ENCODE data around the gene CGB1. TPM values are rescaled to one million over a fixed set of nuclear protein-coding genes. Genes with fewer than 3 reads are reported as not detected.
"Not testable (repeated sequence)": the region's sequence is repeated elsewhere in the genome, so short reads cannot be mapped to it uniquely, and the experiment has no call there.

The CGB1 gene
- total and polyA plus RNA-seq, 8 donors, result not detected

- Histone ChIP-seq H3K4me1 (peaks cover 0 to 5% (median 0%) of the 10 kb centered on the region in 3 donors), H3K4me3 (peak overlapping the region; percentile 26 to 67 (median 44)), H3K9me3 (no peaks in the 10 kb centered on the region), H3K27ac (no peak overlapping the region), H3K27me3 (no peaks in the 10 kb centered on the region), H3K36me3 (no peaks in the 10 kb centered on the region)
- FAIRE-seq (no peak), ATAC-seq (peak; percentile 78 to 93 (median 88)), DNase-seq (peak; percentile 36 to 87 (median 61))
- intact Hi-C loops (cut with DNase I), result no loop called here
- 1% methylated on average over 61 to 63 of the region's 63 CpGs for WGBS, 2 donors
- TF ChIP-seq CTCF (IDR thresholded peaks at IDR 0.05), result no peak
Observed at GRCh38 chr19:49056101-49056901, 19.6 kb upstream of the CGB1 start.

- intact Hi-C loops (cut with DNase I); H3K4me1 ChIP-seq; FAIRE-seq; H3K27ac ChIP-seq; H3K4me3 ChIP-seq; H3K9me3 ChIP-seq; ATAC-seq; H3K36me3 ChIP-seq; DNase-seq; H3K27me3 ChIP-seq: not testable (repeated sequence)
- 64 to 65% methylated on average over 24 of the region's 24 CpGs for WGBS, 2 donors
Observed at GRCh38 chr19:49050376-49051033, 13.8 kb upstream of the CGB1 start.

GRCh38 chr19:49049834-49050233 lies 13.1 kb upstream of the CGB1 start:
- ATAC-seq; FAIRE-seq; H3K27me3 ChIP-seq; H3K9me3 ChIP-seq; H3K27ac ChIP-seq; intact Hi-C loops (cut with DNase I); H3K4me1 ChIP-seq; H3K36me3 ChIP-seq; H3K4me3 ChIP-seq; DNase-seq: not testable (repeated sequence)
- WGBS, 2 donors, result 67 to 74% methylated on average over 2 of the region's 4 CpGs

- H3K27me3 ChIP-seq; intact Hi-C loops (cut with DNase I): not testable (repeated sequence)
Observed at GRCh38 chr19:49049011-49049410, 12.3 kb upstream of the CGB1 start, which contains the start of gene CGB8. TSS of gene CGB8 (minus strand) at chr19:49049111. CDS start at chr19:49048739, 372 bp downstream.

GRCh38 chr19:49043548-49043947 lies 6.9 kb upstream of the CGB1 start, which contains the start of gene CGB5:
TSS of gene CGB5 (plus strand) at chr19:49043848. CDS start at chr19:49044210, 362 bp downstream.
- intact Hi-C loops (cut with DNase I); FAIRE-seq; H3K4me1 ChIP-seq; H3K9me3 ChIP-seq; H3K36me3 ChIP-seq; DNase-seq; H3K27me3 ChIP-seq; H3K27ac ChIP-seq; ATAC-seq; H3K4me3 ChIP-seq: not testable (repeated sequence)
- 59 to 63% methylated on average over 14 to 15 of the region's 15 CpGs for WGBS, 2 donors

More at GRCh38 chr19:49049011-49049410, 12.3 kb upstream of the CGB1 start, which contains the start of gene CGB8:
- not testable (repeated sequence) for DNase-seq, FAIRE-seq, H3K4me1 ChIP-seq, H3K27ac ChIP-seq, H3K36me3 ChIP-seq, H3K4me3 ChIP-seq, ATAC-seq, H3K9me3 ChIP-seq
- WGBS, 2 donors, result 62 to 64% methylated on average over 8 to 10 of the region's 12 CpGs

GRCh38 chr19:49042666-49043065 lies 6.0 kb upstream of the CGB1 start:
- H3K9me3 ChIP-seq; ATAC-seq; intact Hi-C loops (cut with DNase I); FAIRE-seq; H3K4me3 ChIP-seq; H3K27me3 ChIP-seq; H3K27ac ChIP-seq; DNase-seq; H3K36me3 ChIP-seq; H3K4me1 ChIP-seq: not testable (repeated sequence)
- 58 to 62% methylated on average over 2 of the region's 4 CpGs for WGBS, 2 donors

- Histone ChIP-seq H3K4me3 (no peak overlapping the region), H3K9me3 (no peaks in the 10 kb centered on the region), H3K27me3 (no peaks in the 10 kb centered on the region), H3K27ac (no peak overlapping the region), H3K36me3 (no peaks in the 10 kb centered on the region), H3K4me1 (no peaks in the 10 kb centered on the region)
- TF ChIP-seq CTCF (IDR thresholded peaks at IDR 0.05), result no peak
- DNase-seq, result no peak
- 56 to 64% methylated on average over 17 of the region's 17 CpGs for WGBS, 2 donors
- no peak for ATAC-seq
- FAIRE-seq, result no peak
- intact Hi-C loops (cut with DNase I), result no loop called here
Observed at GRCh38 chr19:49042177-49042576, 5.5 kb upstream of the CGB1 start.

- H3K4me1 ChIP-seq; H3K27ac ChIP-seq; H3K4me3 ChIP-seq; H3K27me3 ChIP-seq; ATAC-seq; H3K36me3 ChIP-seq; intact Hi-C loops (cut with DNase I); H3K9me3 ChIP-seq; DNase-seq; FAIRE-seq: not testable (repeated sequence)
- WGBS, 2 donors, result 40 to 59% methylated on average over 6 to 9 of the region's 9 CpGs
Observed at GRCh38 chr19:49039736-49040135, 3.0 kb upstream of the CGB1 start.

GRCh38 chr19:49038557-49039276 lies 2.0 kb upstream of the CGB1 start:
- H3K27ac ChIP-seq; DNase-seq; H3K27me3 ChIP-seq; H3K4me3 ChIP-seq; intact Hi-C loops (cut with DNase I); H3K9me3 ChIP-seq; FAIRE-seq; ATAC-seq; H3K36me3 ChIP-seq; H3K4me1 ChIP-seq: not testable (repeated sequence)
- WGBS, 2 donors, result 69 to 73% methylated on average over 26 of the region's 26 CpGs
